ENCODE results near the gene TMC8.
"Not testable (repeated sequence)": the region's sequence is repeated elsewhere in the genome, so short reads cannot be mapped to it uniquely, and the experiment has no call there.

TMC8 gene

GRCh38 chr17:78110363-78111015, 20.1 kb upstream of the TMC8 start:
- DNase-seq (ENCODE audit: insufficient read length, low spot score) (no peak), FAIRE-seq (no peak)

- FAIRE-seq (no peak), DNase-seq (ENCODE audit: insufficient read length, low spot score) (no peak)
Observed at GRCh38 chr17:78111016-78111726, 19.4 kb upstream of the TMC8 start.

GRCh38 chr17:78111727-78112517, 18.6 kb upstream of the TMC8 start:
- no peak for FAIRE-seq
- DNase-seq (ENCODE audit: insufficient read length, low spot score): no peak

- DNase-seq (ENCODE audit: insufficient read length, low spot score) (peak; percentile 93), FAIRE-seq (peak; percentile 92)
Observed at GRCh38 chr17:78112518-78113471, 17.8 kb upstream of the TMC8 start.

GRCh38 chr17:78113804-78114785, 16.5 kb upstream of the TMC8 start:
- DNase-seq (ENCODE audit: insufficient read length, low spot score) (no peak), FAIRE-seq (peak; percentile 20)

GRCh38 chr17:78114831-78115723, 15.5 kb upstream of the TMC8 start:
- FAIRE-seq (no peak), DNase-seq (ENCODE audit: insufficient read length, low spot score) (no peak)

- DNase-seq (ENCODE audit: insufficient read length, low spot score); FAIRE-seq: not testable (repeated sequence)
Observed at GRCh38 chr17:78115803-78116202, 14.8 kb upstream of the TMC8 start.

- DNase-seq (ENCODE audit: insufficient read length, low spot score) (no peak), FAIRE-seq (no peak)
Observed at GRCh38 chr17:78116411-78116810, 14.2 kb upstream of the TMC8 start.

- FAIRE-seq (peak; percentile 51), DNase-seq (ENCODE audit: insufficient read length, low spot score) (no peak)
Observed at GRCh38 chr17:78117027-78117981, 13.3 kb upstream of the TMC8 start.

GRCh38 chr17:78118801-78119241, 11.8 kb upstream of the TMC8 start:
- DNase-seq (ENCODE audit: insufficient read length, low spot score): no peak
- no peak for FAIRE-seq

- FAIRE-seq: no peak
Observed at GRCh38 chr17:78120537-78120936, 10.0 kb upstream of the TMC8 start.

GRCh38 chr17:78120971-78121800, 9.4 kb upstream of the TMC8 start:
- FAIRE-seq (peak; percentile 40), DNase-seq (ENCODE audit: insufficient read length, low spot score) (no peak)

More at GRCh38 chr17:78120537-78120936, 10.0 kb upstream of the TMC8 start:
- DNase-seq (ENCODE audit: insufficient read length, low spot score): no peak

GRCh38 chr17:78121801-78122215, 8.8 kb upstream of the TMC8 start:
- DNase-seq (ENCODE audit: insufficient read length, low spot score) (no peak), FAIRE-seq (no peak)

- FAIRE-seq: peak; percentile 28
- DNase-seq (ENCODE audit: insufficient read length, low spot score): no peak
Observed at GRCh38 chr17:78122216-78122930, 8.2 kb upstream of the TMC8 start.

- FAIRE-seq (peak; percentile 26), DNase-seq (ENCODE audit: insufficient read length, low spot score) (no peak)
Observed at GRCh38 chr17:78122931-78123249, 7.7 kb upstream of the TMC8 start.
